ENCODE data around the gene GOLGA2.
A peak's percentile ranks its signal among the peaks of the same experiment; 100 is the strongest.

The GOLGA2 gene, protein sequence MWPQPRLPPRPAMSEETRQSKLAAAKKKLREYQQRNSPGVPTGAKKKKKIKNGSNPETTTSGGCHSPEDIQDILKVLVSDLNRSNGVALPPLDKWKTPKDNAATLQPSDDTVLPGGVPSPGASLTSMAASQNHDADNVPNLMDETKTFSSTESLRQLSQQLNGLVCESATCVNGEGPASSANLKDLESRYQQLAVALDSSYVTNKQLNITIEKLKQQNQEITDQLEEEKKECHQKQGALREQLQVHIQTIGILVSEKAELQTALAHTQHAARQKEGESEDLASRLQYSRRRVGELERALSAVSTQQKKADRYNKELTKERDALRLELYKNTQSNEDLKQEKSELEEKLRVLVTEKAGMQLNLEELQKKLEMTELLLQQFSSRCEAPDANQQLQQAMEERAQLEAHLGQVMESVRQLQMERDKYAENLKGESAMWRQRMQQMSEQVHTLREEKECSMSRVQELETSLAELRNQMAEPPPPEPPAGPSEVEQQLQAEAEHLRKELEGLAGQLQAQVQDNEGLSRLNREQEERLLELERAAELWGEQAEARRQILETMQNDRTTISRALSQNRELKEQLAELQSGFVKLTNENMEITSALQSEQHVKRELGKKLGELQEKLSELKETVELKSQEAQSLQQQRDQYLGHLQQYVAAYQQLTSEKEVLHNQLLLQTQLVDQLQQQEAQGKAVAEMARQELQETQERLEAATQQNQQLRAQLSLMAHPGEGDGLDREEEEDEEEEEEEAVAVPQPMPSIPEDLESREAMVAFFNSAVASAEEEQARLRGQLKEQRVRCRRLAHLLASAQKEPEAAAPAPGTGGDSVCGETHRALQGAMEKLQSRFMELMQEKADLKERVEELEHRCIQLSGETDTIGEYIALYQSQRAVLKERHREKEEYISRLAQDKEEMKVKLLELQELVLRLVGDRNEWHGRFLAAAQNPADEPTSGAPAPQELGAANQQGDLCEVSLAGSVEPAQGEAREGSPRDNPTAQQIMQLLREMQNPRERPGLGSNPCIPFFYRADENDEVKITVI

DNA sequence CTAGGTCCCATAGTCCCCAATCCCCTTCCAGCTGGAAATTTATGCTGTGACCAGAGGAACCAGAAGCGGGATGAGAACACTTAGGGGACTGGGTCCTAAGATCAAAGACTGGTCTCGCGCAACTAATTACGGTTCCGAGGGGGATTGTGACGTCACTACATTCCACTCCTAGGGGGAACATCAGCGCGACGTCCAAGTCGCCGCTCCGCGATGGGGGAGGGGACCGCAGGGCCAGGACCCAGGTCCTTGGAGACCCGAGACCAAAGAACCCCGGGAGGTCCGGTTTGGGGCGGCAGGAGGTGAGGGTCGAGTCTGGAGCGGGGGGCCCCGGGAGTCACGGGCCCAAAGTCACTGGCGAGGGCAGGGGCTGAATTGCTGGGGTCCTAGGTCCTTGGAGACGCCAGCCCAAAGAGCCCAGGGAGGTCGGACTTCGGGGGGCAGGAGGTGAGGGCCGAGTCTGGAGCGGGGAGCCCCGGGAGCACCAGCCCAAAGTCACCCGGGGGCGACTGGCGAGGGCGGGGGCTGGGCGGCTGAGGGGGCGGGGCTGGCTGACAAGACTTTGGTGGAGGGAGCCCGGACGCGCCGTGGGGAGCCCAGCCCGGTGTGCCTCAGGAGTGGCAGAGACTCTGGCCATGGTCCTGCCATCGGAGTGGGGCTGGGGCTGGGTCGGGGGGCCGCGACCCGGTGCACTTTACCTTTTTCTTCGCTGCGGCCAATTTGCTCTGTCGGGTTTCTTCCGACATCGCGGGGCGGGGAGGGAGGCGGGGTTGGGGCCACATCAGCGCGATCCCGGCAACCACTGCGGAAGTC, at the start of gene GOLGA2:
Gene GOLGA2, minus strand, starts transcription at position 810 of the 810 bp plus-strand sequence. Its CDS starts 31 bp downstream, at position 779.
- TF ChIP-seq, protein P1, sequence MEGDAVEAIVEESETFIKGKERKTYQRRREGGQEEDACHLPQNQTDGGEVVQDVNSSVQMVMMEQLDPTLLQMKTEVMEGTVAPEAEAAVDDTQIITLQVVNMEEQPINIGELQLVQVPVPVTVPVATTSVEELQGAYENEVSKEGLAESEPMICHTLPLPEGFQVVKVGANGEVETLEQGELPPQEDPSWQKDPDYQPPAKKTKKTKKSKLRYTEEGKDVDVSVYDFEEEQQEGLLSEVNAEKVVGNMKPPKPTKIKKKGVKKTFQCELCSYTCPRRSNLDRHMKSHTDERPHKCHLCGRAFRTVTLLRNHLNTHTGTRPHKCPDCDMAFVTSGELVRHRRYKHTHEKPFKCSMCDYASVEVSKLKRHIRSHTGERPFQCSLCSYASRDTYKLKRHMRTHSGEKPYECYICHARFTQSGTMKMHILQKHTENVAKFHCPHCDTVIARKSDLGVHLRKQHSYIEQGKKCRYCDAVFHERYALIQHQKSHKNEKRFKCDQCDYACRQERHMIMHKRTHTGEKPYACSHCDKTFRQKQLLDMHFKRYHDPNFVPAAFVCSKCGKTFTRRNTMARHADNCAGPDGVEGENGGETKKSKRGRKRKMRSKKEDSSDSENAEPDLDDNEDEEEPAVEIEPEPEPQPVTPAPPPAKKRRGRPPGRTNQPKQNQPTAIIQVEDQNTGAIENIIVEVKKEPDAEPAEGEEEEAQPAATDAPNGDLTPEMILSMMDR (IDR thresholded peaks at IDR 0.05; ENCODE audit: extremely low read depth, missing control alignments): no peak
- peak; percentile 83 for DNase-seq (ENCODE audit: low spot score)

DNA sequence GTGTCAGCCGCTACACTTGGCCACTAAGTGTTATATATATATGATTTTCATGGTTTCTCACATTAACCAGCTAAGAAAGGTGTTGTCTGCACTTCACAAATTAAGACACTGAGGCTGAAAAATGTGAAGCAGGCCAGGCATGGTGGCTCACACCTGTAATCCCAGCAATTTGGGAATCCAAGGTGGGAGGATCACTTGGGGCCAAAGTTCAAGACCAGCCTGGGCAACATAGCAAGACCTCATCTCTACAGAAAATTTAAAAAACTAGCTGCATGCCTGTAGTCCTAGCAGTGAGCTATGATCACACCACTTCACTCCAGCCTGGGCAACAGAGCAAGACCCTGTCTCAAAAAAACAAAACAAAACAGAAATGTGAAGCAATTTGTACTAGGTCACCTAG, 48.6 kb upstream of the GOLGA2 start:
- DNase-seq (ENCODE audit: low spot score): no peak

DNA sequence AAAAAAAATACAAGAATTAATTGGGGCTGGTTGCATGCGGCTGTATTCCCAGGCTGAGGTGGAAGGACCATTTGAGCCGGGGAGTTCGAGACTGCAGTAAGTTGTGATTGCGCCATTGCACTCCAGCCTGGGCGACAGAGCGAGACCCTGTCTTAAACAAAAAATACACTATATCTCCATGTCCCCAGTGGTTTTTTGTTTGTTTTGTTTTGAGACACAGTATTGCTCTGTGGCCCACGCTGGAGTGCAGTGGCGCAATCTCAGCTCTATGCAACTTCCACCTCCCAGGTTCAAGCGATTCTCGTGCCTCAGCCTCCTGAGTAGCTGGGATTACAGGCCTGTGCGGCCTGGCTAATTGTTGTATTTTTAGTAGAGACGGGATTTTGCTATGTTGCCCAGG, 48.0 kb upstream of the GOLGA2 start:
- no peak for DNase-seq (ENCODE audit: low spot score)
- TF ChIP-seq, protein P1 (IDR thresholded peaks at IDR 0.05; ENCODE audit: extremely low read depth, missing control alignments): no peak

More for the DNA sequence above, 48.6 kb upstream of the GOLGA2 start:
- TF ChIP-seq, protein P1 (IDR thresholded peaks at IDR 0.05; ENCODE audit: extremely low read depth, missing control alignments): no peak

DNA sequence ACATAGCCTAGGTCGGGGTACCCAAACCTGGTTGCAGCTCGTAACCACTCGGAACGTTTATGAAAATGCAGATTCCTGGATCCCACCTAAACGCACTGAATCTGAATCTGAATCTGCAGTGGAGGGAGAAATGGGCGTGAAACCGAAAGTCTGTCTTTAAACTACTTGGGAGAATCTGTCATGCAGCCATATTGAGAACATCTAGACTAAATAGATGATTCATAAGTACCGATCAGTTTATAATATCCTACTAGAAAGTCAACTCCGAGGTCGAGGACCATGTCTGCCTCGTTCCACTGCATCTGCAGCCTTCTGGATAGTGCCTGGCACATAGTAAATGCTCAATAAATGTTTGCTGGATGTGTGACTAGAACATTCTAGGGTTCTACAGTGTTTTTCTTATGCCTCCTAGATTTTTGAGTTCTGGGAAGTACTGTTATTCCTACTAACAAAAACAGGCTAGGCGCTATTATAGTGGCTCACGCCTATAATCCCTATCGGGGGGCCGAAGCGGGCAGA, 47.5 kb upstream of the GOLGA2 start:
- peak; percentile 34 for DNase-seq (ENCODE audit: low spot score)
- TF ChIP-seq, protein P1 (IDR thresholded peaks at IDR 0.05; ENCODE audit: extremely low read depth, missing control alignments): no peak

DNA sequence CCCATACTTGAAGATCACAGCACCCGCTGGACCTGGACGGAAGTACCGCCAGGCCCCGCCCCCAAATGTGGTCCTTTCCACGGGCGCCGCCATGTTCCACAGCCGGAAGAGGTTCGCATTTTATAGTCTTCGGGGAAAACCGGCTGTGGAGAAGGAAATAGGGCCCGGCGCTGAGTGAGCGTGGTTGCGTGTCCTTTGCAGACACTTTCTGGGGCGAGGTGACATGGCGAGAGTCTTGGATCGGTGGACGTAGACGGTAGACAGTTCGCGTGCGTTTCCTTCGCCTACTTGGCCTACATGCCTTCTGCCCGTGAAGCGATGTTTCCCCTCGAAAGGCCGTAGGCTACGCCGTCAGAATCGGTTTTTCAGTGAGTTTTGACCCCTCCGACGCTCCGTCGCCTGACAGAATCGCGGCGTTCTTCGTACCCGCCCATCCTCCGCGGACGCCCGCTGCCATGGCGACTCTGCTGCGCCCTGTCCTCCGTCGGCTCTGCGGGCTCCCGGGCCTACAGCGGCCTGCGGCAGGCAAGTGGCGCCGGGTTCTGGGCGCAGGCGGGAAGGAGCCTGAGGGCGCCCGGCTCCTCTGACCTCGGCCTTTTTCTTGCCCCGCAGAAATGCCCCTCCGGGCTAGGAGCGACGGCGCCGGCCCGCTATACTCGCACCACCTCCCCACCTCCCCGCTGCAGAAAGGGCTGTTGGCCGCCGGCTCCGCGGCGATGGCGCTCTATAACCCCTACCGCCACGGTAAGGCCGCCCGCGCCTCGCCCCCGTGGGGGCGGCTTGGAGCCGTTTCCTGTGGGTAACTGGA, 46.8 kb upstream of the GOLGA2 start, which contains the start of the genes COQ4 and TRUB2:
Gene COQ4, plus strand, starts transcription at position 436 of the 808 bp plus-strand sequence. Its CDS starts 20 bp downstream, at position 456.
Gene TRUB2, minus strand, starts transcription at position 44 of the 808 bp plus-strand sequence. Its CDS starts 39 bp downstream, at position 5.
- TF ChIP-seq, protein P1 (IDR thresholded peaks at IDR 0.05; ENCODE audit: extremely low read depth, missing control alignments): no peak
- peak; percentile 95 for DNase-seq (ENCODE audit: low spot score)
